BLaER1 treated with 17β-estradiol and CSF1 and Interleukin-3, amounts not matched to agents 10 nM and 100 nM (cell line): Measurements from ENCODE around the gene ERBB4.
A peak's percentile ranks its signal among the peaks of the same experiment; 100 is the strongest.
"Not testable (repeated sequence)": the region's sequence is repeated elsewhere in the genome, so short reads cannot be mapped to it uniquely, and the experiment has no call there.

Experiments used
- H3K27ac ChIP-seq, 11 experiments: shearing (Covaris generic); formaldehyde crosslinking; 2 replicates each; pipeline ENCODE4 v1.8.1; 2022
- H3K27me3 ChIP-seq, 11 experiments: shearing (Covaris generic); formaldehyde crosslinking; 2 replicates each; pipeline ENCODE4 v1.8.1; 2022
- H3K36me3 ChIP-seq, 11 experiments: shearing (Covaris generic); formaldehyde crosslinking; 2 replicates each; pipeline ENCODE4 v1.8.1; 2022
- H3K4me1 ChIP-seq, 10 experiments: shearing (Covaris generic); formaldehyde crosslinking; 2 replicates each; pipeline ENCODE4 v1.8.1; 2022
- H3K4me2 ChIP-seq, 11 experiments: shearing (Covaris generic); formaldehyde crosslinking; 2 replicates each; pipeline ENCODE4 v1.8.1; 2022
- H3K4me3 ChIP-seq, 10 experiments: shearing (Covaris generic); formaldehyde crosslinking; 2 replicates each; pipeline ENCODE4 v1.8.1; 2022
- H3K9ac ChIP-seq, 11 experiments: shearing (Covaris generic); formaldehyde crosslinking; 2 replicates each; pipeline ENCODE4 v1.8.1; 2022
- H3K9me3 ChIP-seq, 11 experiments: shearing (Covaris generic); formaldehyde crosslinking; replicated peaks in 1 of 11; 2 replicates each; pipeline ENCODE4 v1.8.1; 2022
- H4K20me1 ChIP-seq, 11 experiments: shearing (Covaris generic); formaldehyde crosslinking; 2 replicates each; pipeline ENCODE4 v1.8.1; 2022
- Cebpa-rat ChIP-seq, 11 experiments: shearing (Covaris generic); IDR thresholded peaks; 2 replicates each; pipeline ENCODE4 v1.8.1; 2022

ERBB4 gene

GRCh38 chr2:212032032-212032431 lies 506.6 kb downstream of the ERBB4 start:
- Histone ChIP-seq H3K9ac (peak overlapping the region in 1 of 11 experiments; percentile 19; a peak in 1 of 22 replicates), H3K4me1 (peaks cover 0 to 48% (median 4%) of the 10 kb centered on the region in 10 experiments; a peak in 8 of 20 replicates), H4K20me1 (no peaks in the 10 kb centered on the region), H3K27ac (peak overlapping the region in 4 of 11 experiments; percentile 42 to 74 (median 62); a peak in 7 of 22 replicates), H3K4me2 (peak overlapping the region in 5 of 11 experiments; percentile 17 to 63 (median 44); a peak in 7 of 22 replicates), H3K27me3 (no peaks in the 10 kb centered on the region), H3K36me3 (no peaks in the 10 kb centered on the region), H3K4me3 (no peak overlapping the region), H3K9me3 (no peaks in the 10 kb centered on the region)
- no peak for TF ChIP-seq Cebpa-rat (IDR thresholded peaks at IDR 0.05)

DNA sequence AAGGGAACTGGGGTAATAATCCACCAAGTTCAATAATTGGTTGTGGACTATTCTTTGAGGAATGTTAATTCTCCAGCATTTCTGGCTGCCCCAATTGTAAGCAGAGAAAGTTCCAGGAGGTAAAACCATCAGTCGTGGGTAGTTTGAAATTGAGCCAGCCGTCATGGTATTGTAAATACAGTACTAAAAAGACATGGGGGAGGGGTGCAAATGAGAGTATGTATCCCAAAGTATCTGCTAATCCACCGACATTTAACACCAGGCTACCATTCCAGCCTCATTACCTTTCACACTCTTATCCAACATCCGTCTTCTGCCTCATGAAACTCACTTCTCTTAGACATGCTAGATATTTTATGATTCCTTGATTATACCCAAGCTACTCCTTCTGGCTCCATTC lies 507.9 kb downstream of the ERBB4 start:
- Histone ChIP-seq H3K4me2 (no peak overlapping the region), H4K20me1 (no peaks in the 10 kb centered on the region), H3K27ac (no peak overlapping the region), H3K4me1 (peaks cover 0 to 44% (median 4%) of the 10 kb centered on the region in 10 experiments; a peak in 8 of 20 replicates), H3K4me3 (no peak overlapping the region), H3K36me3 (no peaks in the 10 kb centered on the region), H3K9ac (no peak overlapping the region), H3K9me3 (no peaks in the 10 kb centered on the region), H3K27me3 (no peaks in the 10 kb centered on the region)
- no peak for TF ChIP-seq Cebpa-rat (IDR thresholded peaks at IDR 0.05)

- Histone ChIP-seq H3K4me3 (no peak overlapping the region), H3K4me1 (peaks cover 0 to 41% (median 4%) of the 10 kb centered on the region in 10 experiments; a peak in 8 of 20 replicates), H3K27ac (no peak overlapping the region), H3K27me3 (no peaks in the 10 kb centered on the region), H3K9ac (no peak overlapping the region), H3K4me2 (no peak overlapping the region), H3K9me3 (no peaks in the 10 kb centered on the region), H3K36me3 (no peaks in the 10 kb centered on the region), H4K20me1 (no peaks in the 10 kb centered on the region)
- TF ChIP-seq Cebpa-rat (IDR thresholded peaks at IDR 0.05), result no peak
These were observed 509.7 kb downstream of the ERBB4 start for GRCh38 chr2:212028798-212029394.

GRCh38 chr2:212027681-212028628 lies 510.6 kb downstream of the ERBB4 start:
- no peaks in the 10 kb centered on the region for H4K20me1 ChIP-seq
- no peak overlapping the region for H3K27ac ChIP-seq
- TF ChIP-seq Cebpa-rat (IDR thresholded peaks at IDR 0.05), result no peak
- H3K9me3 ChIP-seq, result no peaks in the 10 kb centered on the region
- H3K4me1 ChIP-seq, result peaks cover 0 to 33% (median 4%) of the 10 kb centered on the region in 10 experiments; a peak in 8 of 20 replicates
- no peaks in the 10 kb centered on the region for H3K36me3 ChIP-seq
- no peak overlapping the region for H3K9ac ChIP-seq
- peak overlapping the region in 3 of 11 experiments; percentile 1 to 22 (median 2); a peak in 4 of 22 replicates for H3K4me2 ChIP-seq
- H3K4me3 ChIP-seq, result no peak overlapping the region
- no peaks in the 10 kb centered on the region for H3K27me3 ChIP-seq

DNA sequence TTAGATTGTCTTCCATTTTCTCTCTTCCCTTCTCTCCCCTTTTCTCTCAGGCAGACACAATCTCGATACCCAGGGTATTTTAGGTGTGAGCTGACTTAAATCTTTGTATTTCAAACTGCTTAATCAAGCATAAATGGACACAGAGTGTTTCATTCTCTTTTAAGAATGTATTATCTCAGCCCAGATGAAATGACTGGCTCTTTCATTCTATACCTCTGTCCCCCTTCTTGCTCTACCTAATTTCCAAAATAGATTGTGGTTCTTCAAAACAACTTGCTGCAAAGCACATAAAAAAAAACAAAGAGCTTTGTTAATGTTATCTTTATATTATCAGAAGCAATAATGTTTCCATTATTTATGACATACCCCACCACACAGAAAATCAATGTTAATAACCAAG lies 514.6 kb downstream of the ERBB4 start:
- H3K27me3 ChIP-seq, result no peaks in the 10 kb centered on the region
- no peak overlapping the region for H3K27ac ChIP-seq
- H3K4me1 ChIP-seq, result peaks cover 0 to 16% (median 0%) of the 10 kb centered on the region in 10 experiments; a peak in 6 of 20 replicates
- no peaks in the 10 kb centered on the region for H3K9me3 ChIP-seq
- no peak overlapping the region for H3K4me3 ChIP-seq
- no peaks in the 10 kb centered on the region for H3K36me3 ChIP-seq
- no peak overlapping the region for H3K4me2 ChIP-seq
- no peaks in the 10 kb centered on the region for H4K20me1 ChIP-seq
- H3K9ac ChIP-seq, result no peak overlapping the region
- TF ChIP-seq Cebpa-rat (IDR thresholded peaks at IDR 0.05), result no peak

DNA sequence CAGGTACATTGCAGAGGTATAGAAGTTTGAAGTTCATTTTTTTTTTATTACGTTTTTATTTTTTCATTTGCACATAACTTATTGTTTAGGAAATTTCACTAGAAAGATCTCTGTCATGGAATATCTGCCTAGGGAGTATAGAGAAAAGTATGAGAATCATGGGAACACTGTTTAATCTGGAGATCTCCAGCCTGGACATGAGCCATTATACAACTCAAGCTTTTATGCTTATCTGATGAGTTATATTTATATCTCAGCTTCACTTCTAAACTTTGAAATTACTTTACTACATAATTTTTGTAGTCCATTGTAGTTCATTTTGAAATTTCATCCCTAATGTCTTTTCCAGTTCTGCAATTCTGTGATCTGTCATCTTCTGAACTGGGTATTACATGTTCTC lies 515.6 kb downstream of the ERBB4 start:
- Histone ChIP-seq H3K4me2 (no peak overlapping the region), H3K4me1 (peaks cover 0 to 7% (median 0%) of the 10 kb centered on the region in 10 experiments; a peak in 6 of 20 replicates), H4K20me1 (no peaks in the 10 kb centered on the region), H3K27ac (no peak overlapping the region), H3K4me3 (no peak overlapping the region), H3K9me3 (no peaks in the 10 kb centered on the region), H3K9ac (no peak overlapping the region), H3K27me3 (no peaks in the 10 kb centered on the region), H3K36me3 (no peaks in the 10 kb centered on the region)
- no peak for TF ChIP-seq Cebpa-rat (IDR thresholded peaks at IDR 0.05)

GRCh38 chr2:212021947-212022346 lies 516.7 kb downstream of the ERBB4 start:
- Histone ChIP-seq H3K4me2 (no peak overlapping the region), H4K20me1 (no peaks in the 10 kb centered on the region), H3K9ac (no peak overlapping the region), H3K27ac (no peak overlapping the region), H3K27me3 (no peaks in the 10 kb centered on the region), H3K4me3 (no peak overlapping the region), H3K9me3 (no peaks in the 10 kb centered on the region), H3K36me3 (no peaks in the 10 kb centered on the region), H3K4me1 (no peaks in the 10 kb centered on the region)
- no peak for TF ChIP-seq Cebpa-rat (IDR thresholded peaks at IDR 0.05)

DNA sequence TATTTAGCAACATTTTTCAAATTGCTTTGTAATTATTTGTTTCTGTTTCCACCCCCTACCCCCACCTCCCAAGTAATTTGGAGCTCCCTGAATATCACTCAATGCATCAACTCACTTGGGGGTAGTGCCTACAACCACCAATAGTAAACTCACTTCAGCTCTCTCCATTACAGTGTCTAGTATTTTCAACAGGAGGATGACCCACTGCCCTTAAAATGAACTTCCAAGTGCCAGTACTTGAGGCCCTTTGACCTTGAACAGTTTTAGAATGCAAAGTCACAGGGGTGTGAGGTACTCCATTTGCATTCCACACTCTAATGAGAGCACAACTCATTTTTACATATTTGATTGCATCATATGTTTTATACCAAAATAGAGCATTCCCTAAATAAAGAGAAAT lies 523.0 kb downstream of the ERBB4 start:
- Histone ChIP-seq H3K4me1 (peaks cover 0 to 2% (median 0%) of the 10 kb centered on the region in 10 experiments; a peak in 2 of 20 replicates), H3K4me2 (no peak overlapping the region)
- no peak for TF ChIP-seq Cebpa-rat (IDR thresholded peaks at IDR 0.05)

DNA sequence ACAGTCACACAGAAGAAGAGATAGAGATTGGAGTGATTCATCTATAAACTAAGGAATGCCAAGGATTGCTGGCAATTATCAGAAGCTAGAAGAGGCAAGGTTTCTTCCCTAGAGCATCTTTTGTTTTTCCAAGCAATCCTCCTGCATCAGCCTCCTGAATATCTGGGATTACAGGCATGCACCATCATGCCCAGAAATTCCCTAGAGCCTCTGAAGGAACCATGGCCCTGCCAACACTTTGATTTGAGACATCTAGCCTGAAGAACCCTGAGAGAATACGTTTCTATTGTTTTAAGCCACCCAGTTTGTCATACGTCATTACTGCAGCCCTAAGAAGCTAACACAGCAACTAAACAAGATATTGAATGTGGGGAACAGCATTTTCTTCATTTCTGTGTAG lies 525.0 kb downstream of the ERBB4 start:
- H3K9me3 ChIP-seq, result peaks cover 0 to 19% (median 0%) of the 10 kb centered on the region in 11 experiments; a peak in 8 of 22 replicates
- no peaks in the 10 kb centered on the region for H4K20me1 ChIP-seq
- H3K9ac ChIP-seq, result no peak overlapping the region
- H3K4me3 ChIP-seq, result no peak overlapping the region
- no peak overlapping the region for H3K27ac ChIP-seq
- peaks cover 0 to 21% (median 0%) of the 10 kb centered on the region in 10 experiments; a peak in 6 of 20 replicates for H3K4me1 ChIP-seq
- no peaks in the 10 kb centered on the region for H3K36me3 ChIP-seq
- TF ChIP-seq Cebpa-rat (IDR thresholded peaks at IDR 0.05), result no peak
- no peak overlapping the region for H3K4me2 ChIP-seq
- H3K27me3 ChIP-seq, result no peaks in the 10 kb centered on the region

More for the DNA sequence above, 523.0 kb downstream of the ERBB4 start:
- Histone ChIP-seq H3K4me3 (no peak overlapping the region), H4K20me1 (no peaks in the 10 kb centered on the region), H3K9ac (no peak overlapping the region), H3K27ac (no peak overlapping the region), H3K36me3 (no peaks in the 10 kb centered on the region), H3K9me3 (peaks cover 0 to 11% (median 0%) of the 10 kb centered on the region in 11 experiments; a peak in 6 of 22 replicates), H3K27me3 (no peaks in the 10 kb centered on the region)

DNA sequence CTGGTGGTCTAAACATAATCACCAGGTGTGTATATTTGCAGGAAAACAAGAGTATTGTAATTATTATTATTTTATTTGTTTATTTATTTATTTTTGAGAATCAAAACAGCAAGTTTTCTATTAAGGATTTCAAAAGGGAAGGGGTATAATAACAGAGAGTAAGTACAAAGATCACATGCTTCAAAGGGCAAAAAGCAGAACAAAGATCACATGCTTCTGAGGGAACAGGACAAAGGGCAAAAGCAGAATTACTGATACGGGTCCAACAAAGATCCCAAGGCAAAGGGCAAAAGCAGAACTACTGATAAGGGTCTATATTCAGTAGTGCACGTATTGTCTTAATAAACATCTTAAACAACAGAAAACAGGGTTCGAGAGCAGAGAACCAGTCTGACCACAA lies 528.3 kb downstream of the ERBB4 start:
- Histone ChIP-seq H3K4me1 (peaks cover 0 to 26% (median 0%) of the 10 kb centered on the region in 10 experiments; a peak in 6 of 20 replicates), H3K27ac (peak overlapping the region in 3 of 11 experiments; percentile 24 to 62 (median 46); a peak in 6 of 22 replicates), H3K4me2 (peak overlapping the region in 3 of 11 experiments; percentile 36 to 77 (median 49); a peak in 4 of 22 replicates), H3K9me3 (peaks cover 0 to 19% (median 0%) of the 10 kb centered on the region in 11 experiments; a peak in 8 of 22 replicates)
- not testable (repeated sequence) for H3K9ac ChIP-seq, H4K20me1 ChIP-seq, H3K27me3 ChIP-seq, H3K4me3 ChIP-seq, H3K36me3 ChIP-seq
